EH (cell line): ENCODE data around the gene SETD3.

ENCODE experiments used
- DNase-seq: peaks from one replicate; pipeline ENCODE4 v3.0.0-alpha.2; 2015; ENCODE audit warnings: low read depth

SETD3 gene

DNA sequence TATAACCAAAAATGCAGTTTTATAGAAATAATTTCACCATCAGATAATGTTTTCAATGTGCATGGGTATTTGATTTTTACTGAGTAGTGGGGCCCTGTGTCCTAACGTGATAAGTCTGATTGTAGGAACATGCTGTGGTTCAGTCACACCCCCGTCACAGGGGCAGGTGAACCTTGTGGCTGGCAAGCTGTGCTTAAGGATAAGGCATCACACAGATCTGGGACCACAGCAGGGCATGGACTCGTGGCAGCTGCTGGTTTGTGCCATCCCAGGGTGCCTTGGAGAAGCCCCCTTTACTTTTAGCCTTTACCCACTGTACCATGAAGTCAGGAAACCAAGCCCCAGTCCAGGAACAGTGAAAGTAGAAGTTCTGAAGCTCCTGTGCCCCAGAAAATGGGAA, 17.2 kb upstream of the SETD3 start:
- no peak for DNase-seq

DNA sequence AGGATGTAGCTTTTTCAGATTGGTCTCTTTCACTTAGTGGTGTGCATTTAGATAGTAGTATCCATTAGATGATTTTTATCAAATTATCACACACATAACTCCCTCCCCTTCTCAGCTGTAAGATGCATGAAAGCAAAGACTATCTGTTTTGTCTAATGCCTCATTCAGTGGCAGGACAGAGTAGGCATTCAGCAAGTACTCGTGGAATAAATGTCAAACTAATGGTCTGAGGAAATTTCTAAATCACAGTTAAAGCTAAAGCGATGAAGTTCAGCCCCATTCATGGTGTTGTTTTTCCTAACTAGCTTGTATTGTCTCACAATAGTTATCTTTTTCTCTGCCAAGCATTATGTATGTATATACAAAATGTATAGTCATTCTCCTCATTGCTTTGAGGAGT, 16.7 kb upstream of the SETD3 start:
- DNase-seq = no peak

DNA sequence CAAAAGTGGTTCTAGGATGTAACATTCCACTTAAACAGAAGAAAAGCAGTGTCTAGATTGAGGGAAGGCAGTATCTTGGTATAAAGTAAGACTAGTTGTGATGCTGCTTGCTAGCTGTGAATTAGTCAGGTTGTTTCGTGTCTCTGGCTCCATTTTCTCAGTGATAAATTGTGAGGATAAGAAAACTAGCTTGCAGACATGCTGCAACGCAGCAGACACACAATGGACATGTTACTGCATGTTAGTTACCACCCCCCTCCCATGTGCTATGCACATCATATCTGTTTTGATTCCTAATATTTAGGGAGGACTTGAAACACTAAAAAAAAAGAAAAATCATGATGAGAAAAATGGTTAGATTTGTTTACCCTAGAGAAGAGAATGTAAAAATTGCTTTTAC, 3.4 kb upstream of the SETD3 start:
- DNase-seq = no peak

DNA sequence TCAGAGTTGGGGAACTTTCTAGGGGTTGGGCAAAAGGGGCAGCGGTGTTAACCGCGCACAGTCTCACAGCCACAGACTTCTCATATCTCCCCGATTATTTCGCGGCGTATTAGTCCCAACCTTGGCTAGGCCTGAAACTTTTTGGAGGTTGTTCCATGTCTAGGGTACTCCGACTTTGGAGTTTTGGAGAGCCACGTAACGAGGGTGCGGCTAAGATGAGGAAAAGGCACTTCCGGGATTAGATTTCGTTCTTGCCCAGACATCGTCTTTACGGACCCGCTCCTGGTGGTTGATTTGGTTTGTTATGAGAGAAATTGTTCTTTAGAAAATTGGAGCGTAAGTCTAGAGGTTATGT, 1.1 kb upstream of the SETD3 start:
- DNase-seq = peak; percentile 68

DNA sequence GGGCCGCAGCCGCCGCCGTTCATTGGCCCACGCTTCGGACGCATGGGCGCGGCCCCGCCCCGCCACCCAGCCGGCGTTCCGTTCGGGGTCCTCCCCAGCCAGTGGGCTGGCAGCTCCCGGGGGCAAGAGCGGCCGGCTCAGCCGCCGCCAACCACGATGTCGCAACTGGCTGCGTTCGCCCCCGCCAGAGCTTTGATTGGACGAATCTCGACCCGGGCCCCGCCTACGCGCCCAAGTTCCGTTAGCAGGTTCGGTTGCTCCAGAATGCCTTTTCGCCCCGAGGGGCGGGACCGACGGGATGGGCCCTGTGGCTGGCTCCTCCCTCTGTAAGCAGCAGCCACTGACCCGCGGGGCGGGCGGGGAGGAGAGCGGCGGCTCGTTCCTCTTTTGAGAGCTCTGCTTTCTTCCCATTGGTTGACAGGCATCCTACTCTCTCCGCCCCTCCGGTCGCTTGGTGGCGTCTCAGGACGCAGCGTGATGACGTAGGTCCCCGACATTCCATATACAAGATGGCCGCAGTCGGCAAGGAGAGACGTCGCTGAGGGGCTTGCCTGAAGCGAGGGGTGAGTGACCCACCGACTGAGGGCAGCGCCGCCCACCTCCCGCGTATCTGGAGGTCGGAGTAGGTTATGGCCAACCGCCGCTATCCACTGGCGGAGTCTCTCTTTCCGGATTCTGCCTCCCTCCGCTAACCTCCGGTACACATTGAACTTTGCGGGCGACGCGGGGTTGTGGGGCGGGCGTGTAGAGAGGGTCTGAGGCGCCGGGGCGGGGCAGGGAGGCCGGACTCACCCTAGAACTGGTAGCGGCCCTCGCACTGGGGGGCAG, 472 bp upstream of the SETD3 start, which contains the start of gene CCNK:
Gene CCNK, plus strand, starts transcription at position 493 of the 828 bp plus-strand sequence. CDS start 11,269 bp downstream, outside the sequence.
- peak; percentile 100 for DNase-seq

DNA sequence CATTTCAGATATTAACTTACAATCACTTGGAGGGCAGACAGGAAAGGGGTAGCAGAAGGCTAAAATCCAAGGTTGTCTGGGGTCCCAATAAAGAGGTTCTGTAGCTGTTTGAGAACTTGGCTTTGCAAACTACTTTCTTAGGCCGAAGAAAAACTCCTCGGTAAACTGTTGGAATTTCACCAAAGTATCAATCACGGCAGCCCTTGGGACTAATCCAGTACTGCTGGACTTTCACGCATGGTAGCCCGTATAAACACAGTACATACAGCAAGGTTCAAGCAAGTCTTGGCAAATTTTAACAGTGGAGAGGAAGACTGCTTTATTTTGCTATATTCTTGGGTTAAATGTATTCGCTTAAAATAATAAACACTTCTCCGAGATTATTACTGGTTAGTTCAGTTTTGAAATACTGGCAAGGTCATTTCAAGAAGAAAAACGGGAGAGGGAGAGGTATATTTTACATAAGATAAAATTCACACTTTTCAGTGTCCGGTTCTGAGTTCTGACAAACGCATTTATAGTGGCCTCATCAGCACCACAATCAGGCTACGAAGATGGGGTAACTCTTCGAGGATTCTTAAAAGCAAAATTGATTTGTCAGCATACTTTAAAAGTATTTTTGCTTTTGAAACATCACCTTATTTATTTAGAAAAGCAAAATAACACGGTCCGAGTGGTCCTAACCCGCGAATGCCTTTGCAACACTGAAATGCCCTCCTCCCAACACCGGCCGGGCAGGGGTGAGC, 1.3 kb downstream of the SETD3 start:
- DNase-seq = no peak

DNA sequence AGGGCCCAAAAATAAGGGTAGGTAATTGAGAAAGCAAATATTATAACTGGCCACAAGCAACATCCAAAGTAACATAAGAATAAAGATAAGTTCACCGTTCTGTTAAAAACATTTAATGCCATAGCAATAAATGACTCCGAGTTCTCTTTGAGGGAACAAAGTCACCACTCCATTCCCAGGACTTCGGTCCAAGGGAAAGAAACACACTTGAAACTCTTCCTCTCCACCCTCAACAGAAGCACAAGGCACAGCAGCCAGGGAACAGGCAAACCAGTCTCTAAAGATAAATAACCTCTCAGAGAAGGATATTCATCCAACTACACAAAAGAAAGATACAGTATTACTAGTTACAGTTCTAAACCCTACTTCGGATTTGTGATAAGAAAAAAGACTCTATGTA, 2.5 kb downstream of the SETD3 start:
- no peak for DNase-seq

DNA sequence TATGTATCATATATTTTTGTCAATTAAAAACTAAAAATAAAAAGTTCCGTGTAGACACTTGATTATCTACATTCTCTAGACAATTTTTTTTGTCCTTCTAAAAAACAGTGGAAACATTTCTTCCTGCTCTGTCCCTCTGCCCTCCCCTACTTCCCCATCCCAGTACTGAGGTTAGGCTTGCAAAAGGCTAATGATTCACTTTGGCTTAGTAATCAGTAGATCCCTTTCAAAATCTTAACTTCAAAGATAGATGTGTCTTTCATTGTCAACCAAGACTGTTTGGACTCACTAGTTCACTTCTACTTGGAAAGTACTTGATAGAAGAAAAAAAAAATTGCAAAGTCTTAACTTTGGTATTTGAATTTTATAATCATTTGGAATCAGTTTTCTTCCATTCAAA, 3.8 kb downstream of the SETD3 start:
- DNase-seq = peak; percentile 28

DNA sequence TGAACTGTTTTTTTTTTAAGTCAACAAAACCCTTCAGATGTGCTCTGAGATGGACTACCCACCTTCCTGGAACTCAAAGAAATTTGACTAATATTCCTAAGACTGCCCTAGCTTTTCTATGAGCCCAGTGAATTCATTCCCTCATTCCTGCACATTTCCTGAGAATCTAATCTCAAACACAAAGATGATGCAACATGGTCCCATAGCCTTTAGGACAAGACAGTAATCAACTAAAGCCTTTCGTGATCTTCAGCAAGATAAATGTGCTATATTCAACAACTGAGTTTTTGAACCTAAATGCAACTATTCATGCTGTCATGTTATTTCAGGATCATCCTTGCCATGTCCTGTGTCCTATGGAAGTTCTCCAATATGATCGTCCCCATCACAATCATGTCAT, 5.0 kb downstream of the SETD3 start:
- DNase-seq = no peak

DNA sequence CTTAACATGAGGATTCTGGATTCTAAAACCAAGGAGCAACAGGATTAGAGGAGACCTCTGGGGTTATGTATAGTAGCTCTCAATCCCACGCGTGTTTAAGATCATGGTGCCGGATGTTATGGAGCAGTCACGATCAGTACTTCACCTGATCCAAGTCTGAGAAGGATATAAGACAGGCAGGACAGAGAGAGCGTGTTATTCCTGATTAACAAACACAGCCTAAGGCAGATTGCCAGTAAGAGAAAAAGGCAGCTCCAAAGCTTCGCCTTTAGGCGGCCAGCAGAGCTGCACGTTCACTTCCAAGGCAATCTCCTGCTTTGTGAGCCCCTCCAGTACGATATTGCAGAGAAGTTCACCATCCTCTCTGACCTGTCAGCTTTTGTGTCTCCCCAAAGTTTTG, 5.5 kb downstream of the SETD3 start:
- no peak for DNase-seq

DNA sequence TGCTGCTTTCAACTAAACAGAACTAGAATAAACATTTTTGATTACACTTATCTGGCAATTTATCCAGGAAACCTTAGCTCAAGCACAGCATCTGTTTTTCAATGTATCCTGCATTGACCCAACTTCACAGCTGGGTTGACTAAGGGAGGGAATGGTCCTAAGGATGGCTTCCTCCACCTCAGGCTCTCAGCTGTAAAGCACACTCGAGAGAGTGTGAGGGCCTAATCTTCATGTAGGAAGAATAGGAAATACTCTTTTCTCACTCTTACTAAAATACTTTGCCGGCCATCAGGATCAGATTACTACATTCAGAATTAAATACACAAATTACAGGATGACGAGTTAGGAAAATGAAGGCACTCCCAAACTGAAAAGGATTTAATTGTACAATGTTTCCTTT, 7.2 kb downstream of the SETD3 start:
- no peak for DNase-seq

DNA sequence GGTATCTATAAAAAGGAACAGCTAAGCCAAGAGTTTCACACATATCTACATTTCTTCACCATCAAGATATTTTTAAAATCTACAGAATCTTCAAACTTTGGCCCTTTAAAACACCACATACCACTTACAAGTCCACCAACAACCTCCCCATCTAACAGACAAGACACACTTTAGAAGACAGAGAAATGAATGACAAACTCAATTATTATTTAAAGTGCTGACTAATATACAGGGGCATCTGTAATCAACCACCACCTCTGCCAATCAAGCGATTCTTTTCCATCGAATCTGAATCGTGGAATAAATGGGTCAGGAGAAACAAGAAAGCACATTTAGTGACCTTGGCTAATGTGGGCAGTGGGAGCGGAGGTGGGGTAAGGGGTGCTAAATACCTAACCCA, 7.7 kb downstream of the SETD3 start:
- DNase-seq = peak; percentile 34

DNA sequence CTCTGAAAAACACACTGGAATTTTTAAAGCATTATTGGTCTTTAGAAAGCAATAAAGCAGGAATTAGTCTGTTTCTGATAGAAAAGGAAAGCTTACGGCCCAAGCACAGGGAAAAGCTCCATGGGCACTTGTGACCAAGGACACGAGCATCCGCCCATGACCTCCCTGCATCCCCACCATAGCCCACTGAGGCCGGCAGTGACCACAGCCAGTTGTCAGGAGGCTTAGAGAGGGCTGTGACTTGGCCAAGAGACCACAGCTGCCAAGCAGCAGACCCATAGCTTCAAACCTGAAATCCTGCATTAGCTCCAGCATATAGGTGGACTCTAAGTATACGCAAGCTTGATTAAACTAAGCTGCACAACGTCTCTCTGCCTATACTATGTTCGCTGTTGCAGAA, 8.9 kb downstream of the SETD3 start:
- DNase-seq = no peak

DNA sequence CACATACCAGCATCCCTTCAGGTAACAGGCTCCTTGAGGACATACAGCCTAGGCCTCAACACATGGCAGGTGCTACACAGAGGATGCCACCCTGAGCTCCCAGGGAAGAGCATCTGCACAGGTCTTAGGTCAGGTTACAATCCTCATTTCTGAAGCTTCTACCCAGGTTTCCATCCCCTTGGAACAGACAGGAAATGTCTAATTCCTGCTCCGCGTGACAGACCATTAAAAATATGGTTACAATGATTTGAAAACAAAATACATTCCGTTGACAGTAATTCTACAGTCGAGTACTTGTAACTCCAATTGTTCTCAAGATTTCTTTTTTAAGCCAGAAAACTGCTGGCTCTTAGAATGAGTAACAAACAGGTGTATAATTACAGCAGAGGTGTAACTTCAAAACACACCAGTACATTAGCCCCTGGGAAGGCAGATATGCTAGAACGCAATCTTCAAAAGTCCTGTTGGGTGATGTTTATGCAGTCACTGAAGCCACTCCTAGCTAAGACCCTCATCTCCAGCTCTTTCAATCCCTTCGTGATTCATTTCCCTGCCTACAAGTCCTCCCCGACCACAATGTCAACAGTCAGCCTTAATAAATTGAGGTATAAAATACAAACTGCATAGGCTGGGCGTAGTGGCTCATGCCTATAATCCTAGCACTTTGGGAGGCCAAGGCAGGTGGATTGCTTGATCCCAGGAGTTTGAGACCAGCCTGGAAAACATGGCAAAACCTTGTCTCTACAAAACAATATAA, 11.6 kb downstream of the SETD3 start:
- no peak for DNase-seq

DNA sequence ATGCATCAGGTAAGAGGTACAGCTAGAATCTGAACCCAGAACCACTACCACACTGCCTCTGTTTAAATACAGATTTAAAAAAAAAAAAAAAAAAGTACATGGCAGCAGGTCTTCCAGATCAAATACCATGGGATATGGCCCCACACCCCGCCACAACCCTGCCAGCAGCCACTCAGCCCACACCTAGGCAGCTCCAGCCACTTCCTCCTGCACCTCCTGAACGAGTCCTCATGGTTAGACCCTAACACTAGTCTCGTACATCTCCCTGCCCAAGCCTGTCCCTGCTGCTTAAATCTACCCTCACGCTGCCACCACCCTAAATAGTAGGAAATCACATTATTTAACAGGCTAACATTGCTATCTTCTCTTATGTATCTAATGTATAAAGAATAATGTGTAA, 12.6 kb downstream of the SETD3 start:
- DNase-seq = no peak

DNA sequence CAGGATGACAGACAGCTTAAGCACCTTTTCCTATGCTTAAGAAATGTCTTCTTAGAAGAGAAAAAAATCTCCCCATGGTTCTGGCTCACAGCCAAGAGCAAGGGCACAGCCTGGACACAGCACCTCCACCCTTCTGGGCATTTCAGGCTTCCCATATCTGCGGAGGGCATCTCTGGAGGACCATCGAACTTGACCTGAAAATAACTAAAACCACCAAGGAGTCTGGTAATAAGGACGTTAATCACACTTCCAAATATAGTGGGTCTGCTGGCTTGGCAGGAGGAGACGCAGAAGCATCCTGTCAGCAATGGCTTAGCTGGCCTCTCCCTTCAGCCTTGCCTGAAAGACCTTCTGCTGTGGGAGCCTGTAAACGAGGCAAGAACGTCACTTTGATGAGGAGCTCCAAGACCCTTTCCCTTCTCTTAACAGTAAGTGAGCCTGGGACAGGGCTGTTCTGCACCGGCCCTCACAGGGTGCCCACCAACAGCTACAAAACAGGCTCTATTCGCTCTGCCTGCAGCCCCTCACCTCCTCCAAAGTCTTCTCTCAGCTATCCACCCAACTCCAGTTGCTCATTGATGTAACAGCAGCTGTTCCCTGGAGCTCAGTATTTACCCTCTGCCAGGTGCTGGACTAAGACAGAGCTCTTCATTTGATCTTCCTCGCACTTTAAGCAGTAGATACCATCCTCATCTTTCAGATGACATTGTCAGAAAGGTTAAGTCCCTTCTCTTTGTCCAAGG, 13.2 kb downstream of the SETD3 start:
- no peak for DNase-seq

DNA sequence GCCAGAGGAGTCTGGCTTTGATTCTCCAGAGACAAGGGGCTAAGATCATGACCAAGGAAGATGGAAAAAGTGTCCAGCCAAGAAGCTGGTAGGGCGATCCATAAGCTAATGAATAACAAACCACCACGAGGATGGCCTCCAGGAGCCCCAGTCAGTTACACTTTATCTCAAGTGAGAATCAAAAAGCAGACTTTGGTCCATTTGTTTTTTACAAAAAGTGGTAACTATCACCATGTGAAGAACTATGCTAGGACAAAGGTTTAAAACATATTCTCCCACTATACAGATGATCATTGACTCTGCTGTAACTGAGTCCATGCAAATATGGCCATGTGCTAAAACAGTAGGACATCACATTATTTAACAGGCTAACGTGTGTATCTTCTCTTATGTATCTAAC, 13.9 kb downstream of the SETD3 start:
- DNase-seq = no peak

DNA sequence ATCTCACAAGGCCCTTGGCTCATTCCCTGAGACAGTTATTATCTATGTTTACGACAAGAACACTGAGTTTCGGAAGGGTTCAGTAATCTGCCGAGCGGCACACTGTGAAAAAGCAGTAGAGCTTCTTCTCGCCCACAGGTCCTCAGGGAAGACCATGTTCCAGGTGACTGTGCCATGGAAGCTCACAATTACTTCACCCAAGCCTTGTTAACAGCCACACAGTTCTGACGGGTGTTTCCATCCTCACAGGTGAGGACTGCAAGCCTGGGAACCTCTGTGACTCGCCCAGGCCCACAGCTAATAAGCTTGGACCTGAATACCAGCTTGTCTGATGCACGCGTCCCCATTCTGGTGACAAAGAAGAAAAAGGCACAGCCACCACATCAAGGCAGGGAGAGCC, 15.4 kb downstream of the SETD3 start:
- no peak for DNase-seq

DNA sequence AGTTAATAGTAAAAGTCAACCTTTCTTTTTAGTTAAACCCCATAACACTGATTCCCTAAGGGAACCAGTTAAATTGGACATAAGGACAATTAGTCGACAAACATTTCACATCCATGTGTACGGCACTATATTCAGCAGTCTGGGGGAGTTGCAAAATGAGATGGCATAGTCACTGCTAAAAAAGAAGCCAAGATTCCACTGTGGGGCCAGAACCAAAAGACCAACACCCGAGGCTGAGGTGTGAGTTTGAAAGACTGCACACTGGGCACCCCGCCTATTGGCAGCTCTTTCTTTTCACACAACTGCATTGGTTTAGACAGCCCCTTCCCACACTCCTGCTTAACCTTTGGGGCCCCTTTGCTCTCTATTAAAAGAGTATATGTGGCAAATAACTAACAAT, 16.7 kb downstream of the SETD3 start:
- no peak for DNase-seq

DNA sequence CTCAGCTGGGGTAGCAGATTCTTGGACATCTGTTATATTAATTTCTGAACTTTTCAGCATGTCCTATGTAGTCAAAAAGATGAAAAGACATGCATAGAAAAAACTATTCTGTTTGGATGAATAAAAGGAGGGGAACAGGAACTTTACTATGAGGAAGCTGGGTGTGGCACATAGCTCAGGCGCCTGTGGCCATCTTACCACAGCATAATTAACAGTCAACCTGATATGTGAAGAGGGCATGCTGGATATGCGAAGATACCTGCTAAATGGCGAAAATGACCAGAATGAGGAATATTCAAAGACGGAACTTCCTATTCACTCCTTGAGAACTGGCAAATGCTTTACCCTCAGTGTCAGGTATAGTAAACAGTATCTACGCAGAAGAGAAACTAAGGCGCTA, 18.4 kb downstream of the SETD3 start:
- DNase-seq = no peak

DNA sequence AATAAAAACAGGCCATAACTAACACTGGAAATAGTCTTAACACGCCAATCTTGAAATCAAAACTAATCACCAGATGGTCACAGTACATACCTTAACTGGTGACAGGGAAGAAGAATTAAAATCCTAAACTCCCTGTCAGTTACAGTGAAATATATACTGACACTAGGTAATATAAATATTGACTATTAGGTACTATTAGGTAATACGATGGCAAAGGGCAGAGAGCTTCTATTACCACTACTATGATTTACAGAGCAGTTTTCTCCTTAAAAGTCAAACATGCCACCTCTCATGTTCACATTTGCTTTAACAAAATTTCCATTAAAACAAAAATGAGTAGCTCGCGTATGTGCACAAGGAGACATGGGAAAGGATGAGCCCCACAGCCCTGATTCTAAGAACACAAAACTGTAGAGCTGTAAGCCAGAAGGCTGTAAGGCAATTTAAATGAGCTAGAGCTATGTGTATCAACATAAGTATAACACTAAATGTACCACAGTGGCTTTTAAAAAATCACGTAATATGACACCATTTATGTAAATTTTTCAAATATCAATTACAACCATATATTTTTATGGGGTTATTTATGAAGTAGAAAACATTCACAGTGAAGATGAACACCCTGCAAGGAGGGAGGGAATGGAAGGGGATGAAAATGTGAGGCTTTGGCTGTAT, 19.1 kb downstream of the SETD3 start:
- DNase-seq = no peak

DNA sequence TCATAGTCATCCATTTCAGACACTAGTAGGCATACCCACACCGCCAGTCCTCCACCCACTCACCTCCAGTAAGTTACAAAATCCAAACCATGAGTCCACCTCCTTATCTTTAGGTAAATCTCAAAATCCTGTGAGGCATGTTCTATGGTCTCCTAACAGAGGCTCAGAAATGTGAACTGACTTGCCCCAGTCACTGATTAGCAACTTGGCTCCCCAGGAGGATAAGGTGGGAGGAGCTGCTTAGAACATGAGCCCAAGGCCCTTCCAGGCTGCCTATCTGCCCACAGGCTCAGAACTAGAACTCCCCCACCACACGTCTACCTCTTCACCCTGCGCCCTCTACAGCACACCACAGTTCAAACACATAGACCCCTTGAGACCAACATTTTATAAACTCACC, 19.9 kb downstream of the SETD3 start:
- no peak for DNase-seq
